Measurements from ENCODE around the gene FAM234B. TPM values are rescaled to one million over a fixed set of nuclear protein-coding genes. Genes with fewer than 3 reads are reported as not detected.

FAM234B gene
- total RNA-seq: 1 to 10 TPM; 2.9 to 5.0 (median 4.7) TPM
- polyA plus RNA-seq: 1 to 10 TPM in 1 of 3 donors, under 1 TPM in 2; 0.60 to 1.1 (median 0.69) TPM

- H3K4me3 ChIP-seq: peak within 1 kb of the TSS; percentile 84 to 99 (median 96)
- no peaks in the 10 kb centered on the region for H3K9me3 ChIP-seq
- H3K36me3 ChIP-seq: no peaks in the 10 kb centered on the region
- peak; percentile 88 for DNase-seq
- TF ChIP-seq POLR2A (IDR thresholded peaks at IDR 0.05) (peak in 1 of 2 donors; percentile 11), EP300 (IDR thresholded peaks at IDR 0.05) (no peak), POLR2AphosphoS5 (IDR thresholded peaks at IDR 0.05) (peak; percentile 11 to 65 (median 49)), CTCF (IDR thresholded peaks at IDR 0.05) (no peak)
- H3K27ac ChIP-seq: peak within 1 kb of the TSS; percentile 68 to 78 (median 75)
- intact Hi-C loops (cut with DNase I): loop anchor here (2.0 to 5.0 kb wide), 2 partner anchors 43 to 53 kb away; partner anchors contain the start of gene HEBP1
- no peaks in the 10 kb centered on the region for H3K27me3 ChIP-seq
- peaks cover 0 to 23% (median 17%) of the 10 kb centered on the region in 4 donors for H3K4me1 ChIP-seq
- 2 to 3% methylated on average over 74 of the region's 74 CpGs for WGBS, 2 donors
Measured at GRCh38 chr12:13044002-13044905, at the start of gene FAM234B. Gene FAM234B (plus strand): TSS chr12:13044381. CDS start chr12:13044404, 23 bp downstream.

GRCh38 chr12:12995088-12995487, 49.1 kb upstream of the FAM234B start:
- Histone ChIP-seq H3K4me3 (no peak overlapping the region), H3K27ac (no peak overlapping the region), H3K9me3 (no peaks in the 10 kb centered on the region), H3K36me3 (no peaks in the 10 kb centered on the region), H3K27me3 (no peaks in the 10 kb centered on the region), H3K4me1 (peaks cover 0 to 51% (median 28%) of the 10 kb centered on the region in 4 donors)
- DNase-seq: no peak
- no peak for TF ChIP-seq POLR2A (IDR thresholded peaks at IDR 0.05)
- no peak for TF ChIP-seq CTCF (IDR thresholded peaks at IDR 0.05)
- no peak for TF ChIP-seq POLR2AphosphoS5 (IDR thresholded peaks at IDR 0.05)
- TF ChIP-seq EP300 (IDR thresholded peaks at IDR 0.05): no peak
- intact Hi-C loops (cut with DNase I): loop anchor here (5.0 kb wide), 1 partner anchor 283 kb away; no protein-coding TSS in a partner anchor
- WGBS, 2 donors: 91 to 92% methylated on average over 3 of the region's 3 CpGs

- no peak for TF ChIP-seq POLR2A (IDR thresholded peaks at IDR 0.05)
- TF ChIP-seq POLR2AphosphoS5 (IDR thresholded peaks at IDR 0.05): no peak
- no peak for TF ChIP-seq EP300 (IDR thresholded peaks at IDR 0.05)
- no peak for TF ChIP-seq CTCF (IDR thresholded peaks at IDR 0.05)
- no peaks in the 10 kb centered on the region for H3K27me3 ChIP-seq
- DNase-seq: no peak
- intact Hi-C loops (cut with DNase I): loop anchor here (5.0 kb wide), 1 partner anchor 284 kb away; no protein-coding TSS in a partner anchor
- H3K9me3 ChIP-seq: no peaks in the 10 kb centered on the region
- H3K4me1 ChIP-seq: peaks cover 0 to 45% (median 25%) of the 10 kb centered on the region in 4 donors
- no peak overlapping the region for H3K27ac ChIP-seq
- H3K36me3 ChIP-seq: no peaks in the 10 kb centered on the region
- H3K4me3 ChIP-seq: no peak overlapping the region
- WGBS, 2 donors: 89 to 90% methylated on average over 3 of the region's 3 CpGs
Measured at GRCh38 chr12:12996209-12996608, 48.0 kb upstream of the FAM234B start.

GRCh38 chr12:12997156-12997555, 47.0 kb upstream of the FAM234B start:
- Histone ChIP-seq H3K4me3 (no peak overlapping the region), H3K36me3 (no peaks in the 10 kb centered on the region), H3K9me3 (no peaks in the 10 kb centered on the region), H3K27ac (no peak overlapping the region), H3K4me1 (peaks cover 0 to 48% (median 25%) of the 10 kb centered on the region in 4 donors), H3K27me3 (no peaks in the 10 kb centered on the region)
- no peak for TF ChIP-seq CTCF (IDR thresholded peaks at IDR 0.05)
- TF ChIP-seq EP300 (IDR thresholded peaks at IDR 0.05): no peak
- TF ChIP-seq POLR2A (IDR thresholded peaks at IDR 0.05): no peak
- TF ChIP-seq POLR2AphosphoS5 (IDR thresholded peaks at IDR 0.05): no peak
- intact Hi-C loops (cut with DNase I): loop anchor here (5.0 kb wide), 1 partner anchor 285 kb away; no protein-coding TSS in a partner anchor
- WGBS, 2 donors: 64 to 81% methylated on average over 3 of the region's 3 CpGs
- no peak for DNase-seq

Measured in sigmoid colon (tissue), 7 donors.